Measurements from ENCODE around the gene LTBP1. TPM values are rescaled to one million over a fixed set of nuclear protein-coding genes. Genes with fewer than 3 reads are reported as not detected.

LTBP1 gene
- total RNA-seq, 1 donor from 2014 or later: 327 TPM

DNA sequence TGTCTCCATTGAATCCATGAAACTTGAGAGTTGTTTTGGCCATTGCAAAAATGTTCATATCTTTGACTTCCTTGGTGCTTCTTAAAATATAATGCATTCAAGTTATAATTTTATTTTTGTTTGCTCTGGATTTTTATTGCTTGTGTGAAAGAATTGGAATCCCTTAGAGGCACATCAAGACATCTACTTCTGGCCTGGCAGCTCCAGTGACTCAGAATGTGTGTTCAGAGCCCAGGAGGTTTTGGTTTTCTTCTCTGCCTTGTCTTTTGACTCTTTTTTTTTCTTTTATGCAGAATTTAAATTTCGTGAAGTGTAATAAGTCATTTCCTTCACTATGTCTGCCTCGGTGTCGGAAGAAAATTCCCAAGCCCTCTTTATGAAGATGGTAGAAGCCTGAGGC, 180.2 kb downstream of the LTBP1 start:
- peak overlapping the region; percentile 27 for H3K27ac Mint-ChIP-seq (ENCODE audit: unreplicated experiment)
- no peak for DNase-seq (ENCODE audit: low spot score)

DNA sequence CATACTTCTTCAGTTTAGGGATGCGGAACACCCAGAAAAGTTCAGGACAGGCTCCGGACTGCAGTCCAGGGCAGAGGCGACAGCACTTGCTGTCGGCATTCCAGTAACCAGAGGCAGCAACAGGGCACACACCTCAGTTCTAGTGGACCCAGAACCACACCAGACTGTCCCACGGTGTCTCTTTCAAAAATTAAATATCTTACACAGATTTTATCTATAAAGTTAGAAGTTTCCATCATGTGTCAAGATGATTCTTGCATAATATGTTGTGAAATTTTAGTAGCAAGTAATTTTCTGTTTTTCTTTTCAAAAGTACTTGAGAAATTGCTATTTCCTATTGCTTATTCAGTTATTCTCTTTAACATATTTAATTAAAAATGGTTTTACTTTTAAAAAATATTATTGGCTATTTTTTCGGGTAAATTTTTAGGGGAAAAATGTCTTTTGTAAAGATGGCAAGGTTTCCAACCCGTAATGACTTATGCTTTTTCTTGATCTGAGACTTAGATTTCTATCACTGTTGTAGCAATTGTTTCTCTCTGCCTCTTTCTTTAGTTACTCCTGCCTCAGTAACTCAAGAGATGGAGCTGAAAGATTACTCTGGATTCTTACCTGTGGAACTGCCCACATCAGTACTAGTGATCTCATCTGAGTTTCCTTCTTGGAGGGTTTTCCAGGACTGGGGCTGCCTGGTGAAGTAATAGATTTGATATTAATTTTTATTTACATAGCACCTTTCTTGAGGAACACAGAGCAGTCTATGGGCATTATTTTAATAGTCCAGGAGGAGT, 182.7 kb downstream of the LTBP1 start:
- Mint-ChIP-seq H3K9me3 (ENCODE audit: unreplicated experiment) (no peaks in the 10 kb centered on the region), H3K27me3 (ENCODE audit: unreplicated experiment) (peaks cover 5% of the 10 kb centered on the region), H3K27ac (ENCODE audit: unreplicated experiment) (no peak overlapping the region), H3K36me3 (ENCODE audit: low read depth, unreplicated experiment) (peaks cover 30% of the 10 kb centered on the region), H3K4me1 (ENCODE audit: unreplicated experiment) (peaks cover 24% of the 10 kb centered on the region), H3K4me3 (ENCODE audit: unreplicated experiment) (no peak overlapping the region)
- no peak for DNase-seq (ENCODE audit: low spot score)
- TF ChIP-seq, protein P1, sequence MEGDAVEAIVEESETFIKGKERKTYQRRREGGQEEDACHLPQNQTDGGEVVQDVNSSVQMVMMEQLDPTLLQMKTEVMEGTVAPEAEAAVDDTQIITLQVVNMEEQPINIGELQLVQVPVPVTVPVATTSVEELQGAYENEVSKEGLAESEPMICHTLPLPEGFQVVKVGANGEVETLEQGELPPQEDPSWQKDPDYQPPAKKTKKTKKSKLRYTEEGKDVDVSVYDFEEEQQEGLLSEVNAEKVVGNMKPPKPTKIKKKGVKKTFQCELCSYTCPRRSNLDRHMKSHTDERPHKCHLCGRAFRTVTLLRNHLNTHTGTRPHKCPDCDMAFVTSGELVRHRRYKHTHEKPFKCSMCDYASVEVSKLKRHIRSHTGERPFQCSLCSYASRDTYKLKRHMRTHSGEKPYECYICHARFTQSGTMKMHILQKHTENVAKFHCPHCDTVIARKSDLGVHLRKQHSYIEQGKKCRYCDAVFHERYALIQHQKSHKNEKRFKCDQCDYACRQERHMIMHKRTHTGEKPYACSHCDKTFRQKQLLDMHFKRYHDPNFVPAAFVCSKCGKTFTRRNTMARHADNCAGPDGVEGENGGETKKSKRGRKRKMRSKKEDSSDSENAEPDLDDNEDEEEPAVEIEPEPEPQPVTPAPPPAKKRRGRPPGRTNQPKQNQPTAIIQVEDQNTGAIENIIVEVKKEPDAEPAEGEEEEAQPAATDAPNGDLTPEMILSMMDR (IDR thresholded peaks at IDR 0.05; ENCODE audit: unreplicated experiment): no peak

More for the DNA sequence above, 180.2 kb downstream of the LTBP1 start:
- peaks cover 3% of the 10 kb centered on the region for H3K27me3 Mint-ChIP-seq (ENCODE audit: unreplicated experiment)
- no peak overlapping the region for H3K4me3 Mint-ChIP-seq (ENCODE audit: unreplicated experiment)
- peaks cover 25% of the 10 kb centered on the region for H3K4me1 Mint-ChIP-seq (ENCODE audit: unreplicated experiment)
- H3K9me3 Mint-ChIP-seq (ENCODE audit: unreplicated experiment): no peaks in the 10 kb centered on the region
- peaks cover 44% of the 10 kb centered on the region for H3K36me3 Mint-ChIP-seq (ENCODE audit: low read depth, unreplicated experiment)
- TF ChIP-seq, protein P1 (IDR thresholded peaks at IDR 0.05; ENCODE audit: unreplicated experiment): no peak

DNA sequence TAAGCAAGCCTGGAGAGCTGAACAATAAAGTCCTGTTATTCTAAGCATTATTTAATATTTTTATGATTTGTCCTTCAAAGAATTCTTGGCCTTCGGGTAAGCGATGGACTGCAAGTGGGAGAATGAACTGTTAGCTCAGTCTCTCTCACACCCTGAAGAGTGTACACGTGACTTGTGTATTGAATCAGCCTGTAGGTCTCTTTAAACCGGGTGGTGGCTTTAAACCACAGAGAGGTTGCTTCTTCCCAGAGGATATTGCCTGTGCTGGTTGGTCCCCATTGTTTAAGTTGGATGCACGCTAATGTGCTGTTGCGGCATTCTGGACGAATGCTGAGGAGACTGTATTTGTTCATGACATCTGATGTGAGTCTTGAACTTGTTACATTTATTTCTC, 183.3 kb downstream of the LTBP1 start:
- H3K4me3 Mint-ChIP-seq (ENCODE audit: unreplicated experiment): no peak overlapping the region
- H3K36me3 Mint-ChIP-seq (ENCODE audit: low read depth, unreplicated experiment): peaks cover 36% of the 10 kb centered on the region
- DNase-seq (ENCODE audit: low spot score): no peak
- TF ChIP-seq, protein P1 (IDR thresholded peaks at IDR 0.05; ENCODE audit: unreplicated experiment): no peak
- peaks cover 5% of the 10 kb centered on the region for H3K27me3 Mint-ChIP-seq (ENCODE audit: unreplicated experiment)
- H3K4me1 Mint-ChIP-seq (ENCODE audit: unreplicated experiment): peaks cover 24% of the 10 kb centered on the region
- H3K27ac Mint-ChIP-seq (ENCODE audit: unreplicated experiment): no peak overlapping the region
- no peaks in the 10 kb centered on the region for H3K9me3 Mint-ChIP-seq (ENCODE audit: unreplicated experiment)

DNA sequence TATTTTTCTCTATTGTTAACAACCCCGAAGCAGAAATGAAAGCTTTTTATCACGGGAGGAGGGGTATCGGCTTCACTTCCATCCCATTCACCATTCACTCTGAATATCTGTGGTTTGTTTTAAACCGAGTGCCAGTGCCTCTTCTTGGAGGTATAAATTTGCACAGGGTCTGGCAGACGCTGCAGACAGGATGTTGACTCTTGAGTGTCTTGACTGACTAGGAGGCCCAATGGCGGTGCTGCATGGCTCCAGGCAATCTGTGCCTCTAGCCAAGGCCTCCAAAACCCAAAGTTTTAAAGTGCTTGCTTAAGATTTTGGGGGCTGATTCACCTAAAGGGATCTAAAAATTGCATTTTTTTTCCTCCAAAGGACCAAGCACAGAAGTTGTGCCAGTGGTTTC, 183.8 kb downstream of the LTBP1 start:
- Mint-ChIP-seq H3K9me3 (ENCODE audit: unreplicated experiment) (no peaks in the 10 kb centered on the region), H3K27me3 (ENCODE audit: unreplicated experiment) (peaks cover 5% of the 10 kb centered on the region), H3K36me3 (ENCODE audit: low read depth, unreplicated experiment) (peaks cover 33% of the 10 kb centered on the region), H3K27ac (ENCODE audit: unreplicated experiment) (no peak overlapping the region), H3K4me1 (ENCODE audit: unreplicated experiment) (peaks cover 24% of the 10 kb centered on the region), H3K4me3 (ENCODE audit: unreplicated experiment) (no peak overlapping the region)
- DNase-seq (ENCODE audit: low spot score): no peak
- TF ChIP-seq, protein P1 (IDR thresholded peaks at IDR 0.05; ENCODE audit: unreplicated experiment): no peak

DNA sequence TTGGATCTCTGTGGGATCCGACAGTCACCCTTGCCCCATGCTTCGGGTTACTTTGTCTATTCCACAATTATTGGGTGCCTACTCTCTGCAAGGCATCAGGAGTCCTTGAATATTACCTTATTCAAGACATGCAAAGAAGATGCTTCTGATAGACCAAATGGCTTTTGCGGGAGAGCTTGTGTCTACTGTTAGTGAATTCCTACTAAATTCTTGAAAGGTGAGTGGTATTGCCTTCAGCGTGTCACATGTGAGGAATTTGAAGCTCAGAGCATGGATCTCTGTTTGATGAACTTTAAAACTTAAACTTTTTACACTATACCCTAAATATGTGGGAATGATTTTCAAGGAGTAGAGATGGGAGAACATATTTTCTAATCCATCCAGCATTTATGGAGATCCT, 184.4 kb downstream of the LTBP1 start:
- H3K27me3 Mint-ChIP-seq (ENCODE audit: unreplicated experiment): peaks cover 5% of the 10 kb centered on the region
- H3K4me3 Mint-ChIP-seq (ENCODE audit: unreplicated experiment): no peak overlapping the region
- TF ChIP-seq, protein P1 (IDR thresholded peaks at IDR 0.05; ENCODE audit: unreplicated experiment): no peak
- H3K36me3 Mint-ChIP-seq (ENCODE audit: low read depth, unreplicated experiment): peaks cover 37% of the 10 kb centered on the region
- no peaks in the 10 kb centered on the region for H3K9me3 Mint-ChIP-seq (ENCODE audit: unreplicated experiment)
- peak overlapping the region; percentile 27 for H3K27ac Mint-ChIP-seq (ENCODE audit: unreplicated experiment)
- no peak for DNase-seq (ENCODE audit: low spot score)
- peaks cover 28% of the 10 kb centered on the region for H3K4me1 Mint-ChIP-seq (ENCODE audit: unreplicated experiment)
